HG03521 (cell line): Measurements from ENCODE around the gene ELF1.

Experiments
- ATAC-seq: cut with Tn5 transposase; IDR thresholded peaks from one replicate; pipeline ENCODE4 v1.9.1; 2021; ENCODE audit warnings: mild to moderate bottlenecking, moderate library complexity; ENCODE audit not compliant: unreplicated experiment

Gene ELF1

GRCh38 chr13:41019011-41019487 is at the start of gene ELF1:
TSS of gene ELF1 (minus strand) at chr13:41019316. CDS start at chr13:40982054, 37,262 bp downstream.
- ATAC-seq = peak; percentile 87

- no peak for ATAC-seq
Measured at GRCh38 chr13:41065078-41065477, 46.0 kb upstream of the ELF1 start.

GRCh38 chr13:41064493-41064892 is 45.4 kb upstream of the ELF1 start:
- ATAC-seq = no peak

- ATAC-seq = peak; percentile 24
Measured at GRCh38 chr13:41061914-41062837, 43.1 kb upstream of the ELF1 start.

- ATAC-seq = peak; percentile 67
Measured at GRCh38 chr13:41061075-41061913, 42.2 kb upstream of the ELF1 start, which contains the start of gene WBP4. TSS of gene WBP4 (plus strand) at chr13:41061509. CDS start at chr13:41061674, 165 bp downstream.

GRCh38 chr13:41060724-41061074 is 41.6 kb upstream of the ELF1 start:
- ATAC-seq = peak; percentile 30

GRCh38 chr13:41060082-41060723 is 41.1 kb upstream of the ELF1 start:
- ATAC-seq = peak; percentile 27

- no peak for ATAC-seq
Measured at GRCh38 chr13:41059456-41060081, 40.5 kb upstream of the ELF1 start.

GRCh38 chr13:41058295-41059070 is 39.4 kb upstream of the ELF1 start:
- ATAC-seq = no peak

- no peak for ATAC-seq
Measured at GRCh38 chr13:41056826-41057711, 38.0 kb upstream of the ELF1 start.

GRCh38 chr13:41056194-41056593 is 37.1 kb upstream of the ELF1 start:
- no peak for ATAC-seq

GRCh38 chr13:41054919-41055619 is 36.0 kb upstream of the ELF1 start:
- ATAC-seq = no peak

- ATAC-seq = no peak
Measured at GRCh38 chr13:41054212-41054877, 35.2 kb upstream of the ELF1 start.

GRCh38 chr13:41053384-41053826 is 34.3 kb upstream of the ELF1 start:
- ATAC-seq = peak; percentile 65

- no peak for ATAC-seq
Measured at GRCh38 chr13:41052441-41052840, 33.3 kb upstream of the ELF1 start.

- no peak for ATAC-seq
Measured at GRCh38 chr13:41049480-41050440, 30.6 kb upstream of the ELF1 start.
